GM12892 (cell line): ENCODE data around the gene CLASP1.

Experiments
- DNase-seq: peaks from one replicate; pipeline ENCODE4 v3.0.0; 2011; ENCODE audit not compliant: insufficient read length
- FAIRE-seq: peaks from 2 replicates; lab custom pipeline; 2011; peaks lifted over from hg19 to GRCh38; lab: Jason Lieb, UNC
- POLR2A ChIP-seq: IDR thresholded peaks from 2 replicates; pipeline ENCODE4 v1.6.1; 2011; ENCODE audit warnings: low read depth, low read length, control low read depth
- POLR2AphosphoS5 ChIP-seq: IDR thresholded peaks from 2 replicates; pipeline ENCODE4 v1.6.1; 2011; ENCODE audit warnings: low read depth, low read length, control low read depth
- TAF1 ChIP-seq: IDR thresholded peaks from 2 replicates; pipeline ENCODE4 v1.6.1; 2011; ENCODE audit warnings: low read depth, mild to moderate bottlenecking, control low read depth, low read length, borderline replicate concordance

CLASP1 gene

GRCh38 chr2:121608967-121609366, 40.3 kb downstream of the CLASP1 start:
- DNase-seq (no peak), FAIRE-seq (no peak)
- TF ChIP-seq POLR2A = no peak
- TF ChIP-seq TAF1 = no peak
- no peak for TF ChIP-seq POLR2AphosphoS5

DNA sequence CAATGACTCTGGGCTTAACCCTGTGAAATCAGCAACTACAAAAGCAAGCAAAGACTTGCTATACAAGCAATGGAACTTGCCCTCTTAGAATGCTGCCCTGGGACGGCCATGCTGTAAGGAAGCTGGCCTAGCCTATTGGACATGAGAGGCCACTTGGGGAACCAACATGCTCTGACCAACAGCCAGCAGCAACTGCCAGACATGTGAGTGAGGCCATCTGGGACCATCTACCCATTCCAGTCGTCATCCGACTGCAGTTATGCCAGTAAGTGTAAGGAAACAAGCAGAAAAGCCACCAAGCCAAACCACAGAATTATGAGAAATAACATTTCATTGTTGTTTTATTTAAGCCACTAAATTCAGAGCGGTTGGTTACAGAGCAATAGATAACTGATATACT, 40.9 kb downstream of the CLASP1 start:
- no peak for DNase-seq
- TF ChIP-seq TAF1 = no peak
- no peak for TF ChIP-seq POLR2A
- no peak for TF ChIP-seq POLR2AphosphoS5
- FAIRE-seq = no peak

DNA sequence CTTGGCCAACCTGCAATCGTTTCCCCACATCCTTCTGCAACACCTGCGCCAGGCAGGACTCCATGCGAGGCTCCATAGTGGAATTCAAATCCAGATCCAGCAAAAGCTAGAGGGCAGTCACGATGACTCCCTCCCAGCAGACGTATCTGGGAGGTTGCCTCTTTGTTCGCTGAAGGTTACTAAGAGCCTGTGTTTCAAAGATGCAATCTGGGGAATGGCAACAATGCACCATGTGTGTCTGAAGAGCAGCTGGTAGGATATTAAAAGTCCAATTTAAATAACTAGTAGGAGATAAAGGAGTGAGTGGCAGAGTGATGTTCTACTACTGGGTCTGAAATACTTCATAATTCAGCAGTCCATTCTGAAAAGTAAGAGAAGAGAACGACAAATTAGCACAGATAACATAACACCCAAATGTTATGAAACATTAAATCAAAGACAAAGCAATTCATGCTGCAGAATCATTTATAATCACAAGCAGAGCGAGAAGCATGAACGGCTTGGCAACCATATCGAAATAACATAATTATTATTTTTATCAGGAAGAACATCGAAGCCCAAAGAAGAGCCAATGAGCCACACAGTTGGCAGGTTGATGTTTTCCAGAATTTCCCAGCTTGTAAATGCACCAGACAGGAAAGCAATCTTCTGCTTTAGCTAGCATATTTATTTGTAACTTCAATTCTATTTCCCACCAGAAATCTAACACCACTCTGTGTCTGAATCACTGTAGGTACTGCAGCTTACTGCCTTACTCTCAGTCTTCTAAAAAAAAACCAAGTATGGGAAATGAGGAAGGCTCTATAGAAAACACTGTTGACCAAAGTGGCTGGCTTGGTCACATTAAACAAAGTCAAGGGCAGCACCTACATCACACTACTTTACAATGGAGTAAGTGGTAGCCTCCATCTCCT, 43.2 kb downstream of the CLASP1 start:
- no peak for DNase-seq
- FAIRE-seq = no peak

DNA sequence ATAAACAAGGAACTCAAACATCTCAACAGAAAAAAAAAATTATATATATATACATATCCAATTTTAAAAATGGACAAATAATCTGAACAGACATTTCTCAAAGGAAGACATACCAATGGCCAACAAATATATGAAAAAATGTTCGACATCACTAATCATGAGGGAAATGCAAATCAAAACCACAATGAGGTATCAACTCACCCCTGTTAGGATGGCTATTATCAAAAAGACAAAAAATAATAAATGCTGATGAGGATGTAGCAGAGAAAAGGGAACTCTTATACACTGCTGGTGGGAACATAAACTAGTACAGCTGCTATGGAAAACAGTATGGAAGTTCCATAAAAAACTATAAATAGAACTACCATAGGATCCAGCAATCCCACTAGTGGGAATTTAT, 46.1 kb downstream of the CLASP1 start:
- DNase-seq (no peak), FAIRE-seq (no peak)
- TF ChIP-seq POLR2AphosphoS5 = no peak
- no peak for TF ChIP-seq TAF1

More for the DNA sequence above, 43.2 kb downstream of the CLASP1 start:
- TF ChIP-seq POLR2AphosphoS5 (no peak), POLR2A (no peak), TAF1 (no peak)

DNA sequence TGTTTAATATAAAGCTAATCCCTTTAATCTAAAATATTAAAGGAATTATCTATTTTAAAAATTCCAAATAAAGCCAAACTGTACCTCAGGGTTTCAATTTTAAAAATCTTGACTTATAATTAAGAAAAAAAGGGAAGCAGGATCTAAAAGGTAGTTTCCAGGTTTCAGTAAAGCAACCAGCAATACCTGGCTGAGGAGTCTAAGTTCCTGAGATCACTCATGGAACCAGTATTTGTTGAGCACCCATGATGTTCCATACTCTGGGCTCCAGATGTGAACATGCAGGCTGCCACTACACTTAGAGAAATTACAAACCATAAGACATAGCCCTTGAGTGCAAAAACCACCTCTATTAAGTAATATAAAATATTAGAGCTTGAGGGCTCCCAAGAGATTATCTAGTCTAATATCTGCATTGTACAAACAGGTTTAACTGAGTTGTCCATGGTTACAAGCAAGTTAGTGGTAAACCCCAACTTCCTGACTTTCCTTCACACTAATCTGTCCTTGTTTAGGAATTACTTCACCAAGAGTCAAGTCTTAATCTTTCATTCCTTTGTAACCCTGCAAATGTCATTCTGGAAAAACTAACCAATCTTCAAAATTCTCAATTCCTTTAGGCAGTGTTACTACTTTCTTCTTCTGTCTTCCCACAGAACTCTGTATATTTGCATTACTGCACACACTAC, 49.2 kb downstream of the CLASP1 start:
- DNase-seq (no peak), FAIRE-seq (peak; percentile 51)
- TF ChIP-seq POLR2AphosphoS5 (no peak), TAF1 (no peak), POLR2A (no peak)

- peak; percentile 64 for FAIRE-seq
- no peak for DNase-seq
- TF ChIP-seq POLR2AphosphoS5 (no peak), TAF1 (no peak), POLR2A (no peak)
Measured at GRCh38 chr2:121598087-121598486, 51.2 kb downstream of the CLASP1 start.

DNA sequence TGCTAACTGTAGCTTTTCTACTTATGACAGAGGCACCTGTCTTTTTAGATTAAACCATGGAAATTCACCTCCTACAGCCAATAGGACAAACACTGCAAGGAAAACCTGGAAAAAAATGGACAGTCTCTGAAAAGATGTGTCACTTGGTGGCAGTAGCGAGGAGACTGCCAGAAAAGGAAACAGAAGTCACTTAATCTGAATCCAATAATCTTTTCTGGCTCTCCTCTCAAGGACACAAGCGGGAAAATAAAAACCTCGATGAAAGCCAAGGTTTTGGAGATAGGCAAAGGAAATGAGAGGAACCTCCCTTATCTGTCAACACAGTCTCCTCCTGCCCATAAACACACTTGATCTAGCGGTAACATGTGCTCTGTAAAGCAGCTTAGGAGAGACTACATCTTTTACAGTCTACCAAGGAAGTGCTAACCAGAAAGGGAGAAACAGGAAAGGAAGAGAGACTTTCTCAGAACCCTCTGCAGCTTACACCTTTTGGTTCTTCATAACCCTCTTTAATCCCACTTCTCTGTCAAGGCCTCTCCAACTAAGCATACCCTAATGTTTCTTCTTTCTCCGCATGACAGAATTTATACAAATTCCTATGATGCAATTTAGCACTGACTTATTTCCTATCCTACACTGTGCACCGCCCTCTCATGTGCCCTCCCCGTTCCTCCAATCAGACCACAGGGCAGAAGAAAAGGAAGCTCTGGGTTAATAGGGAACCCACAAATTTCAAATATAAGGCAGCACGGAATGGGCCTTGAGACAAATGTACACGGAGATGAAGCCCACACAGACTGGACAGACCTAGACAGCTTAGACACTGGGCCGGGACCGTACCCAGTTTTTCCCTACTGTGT, 52.8 kb downstream of the CLASP1 start:
- DNase-seq (no peak), FAIRE-seq (peak; percentile 91)
- no peak for TF ChIP-seq POLR2AphosphoS5
- no peak for TF ChIP-seq TAF1
- no peak; the same call in 1 of the 2 replicates for TF ChIP-seq POLR2A

- TF ChIP-seq POLR2A (no peak), POLR2AphosphoS5 (no peak), TAF1 (no peak)
- DNase-seq (no peak), FAIRE-seq (no peak)
Measured at GRCh38 chr2:121595012-121595891, 54.0 kb downstream of the CLASP1 start.

DNA sequence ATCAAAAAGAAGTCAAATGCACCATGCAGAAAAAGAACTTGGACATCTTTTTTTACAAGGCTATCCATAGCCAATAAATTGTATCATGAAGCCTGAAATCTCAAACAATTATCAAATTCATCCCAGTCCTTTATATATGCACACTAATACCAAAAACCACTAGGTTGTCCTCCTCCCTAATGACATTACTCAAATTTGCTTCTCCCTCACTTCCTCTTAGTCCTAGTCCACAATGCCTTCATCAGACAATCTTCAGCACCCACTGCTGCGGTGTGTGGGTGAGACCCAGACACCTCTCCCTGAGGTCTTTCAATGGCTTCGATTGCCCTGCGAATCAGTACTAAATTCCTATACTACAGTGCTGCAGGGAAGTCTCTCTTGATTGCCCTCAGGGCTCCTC, 58.1 kb downstream of the CLASP1 start:
- DNase-seq (no peak), FAIRE-seq (no peak)
- TF ChIP-seq POLR2A (no peak), POLR2AphosphoS5 (no peak), TAF1 (no peak)

GRCh38 chr2:121588357-121588756, 60.9 kb downstream of the CLASP1 start:
- TF ChIP-seq POLR2A (no peak), POLR2AphosphoS5 (no peak), TAF1 (no peak)
- FAIRE-seq (no peak), DNase-seq (no peak)

GRCh38 chr2:121587131-121587530, 62.1 kb downstream of the CLASP1 start:
- FAIRE-seq (no peak), DNase-seq (no peak)
- TF ChIP-seq POLR2AphosphoS5 = no peak
- no peak for TF ChIP-seq POLR2A
- no peak for TF ChIP-seq TAF1
